LoVo (cell line): ENCODE results near the gene ARCN1.

Source experiments
- DNase-seq: peaks from one replicate; pipeline ENCODE4 v3.0.0-alpha.2; 2016; ENCODE audit warnings: low spot score

ARCN1 gene

DNA sequence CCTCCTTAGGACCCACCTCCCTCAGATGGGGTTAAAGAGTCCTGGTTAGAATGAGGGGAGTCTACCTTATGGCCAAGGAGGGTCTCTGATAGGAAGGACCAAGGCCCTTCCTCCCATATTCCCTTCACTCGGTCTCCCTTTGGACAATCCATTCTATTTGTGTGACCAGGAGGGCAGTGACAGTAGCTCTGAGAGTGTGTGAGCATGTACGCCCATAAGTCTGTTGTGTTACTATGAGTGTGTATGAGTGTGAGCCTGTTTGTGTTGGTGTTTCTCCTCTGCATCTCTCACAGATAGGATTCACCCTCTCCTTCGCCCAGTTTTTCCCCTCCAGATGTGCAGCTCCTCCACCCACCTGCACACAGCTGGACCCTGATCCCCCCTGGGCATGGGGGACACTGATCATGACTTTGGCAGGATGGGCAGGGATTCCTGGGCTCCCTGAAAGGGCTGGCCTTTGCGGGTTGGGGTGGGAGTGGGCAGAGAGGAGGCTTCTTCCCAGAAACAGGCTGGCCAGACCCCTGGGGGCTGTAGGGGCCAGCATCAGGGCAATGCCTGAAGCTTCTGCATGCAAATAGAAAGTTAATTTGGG is 49.7 kb downstream of the ARCN1 start:
- DNase-seq = no peak

DNA sequence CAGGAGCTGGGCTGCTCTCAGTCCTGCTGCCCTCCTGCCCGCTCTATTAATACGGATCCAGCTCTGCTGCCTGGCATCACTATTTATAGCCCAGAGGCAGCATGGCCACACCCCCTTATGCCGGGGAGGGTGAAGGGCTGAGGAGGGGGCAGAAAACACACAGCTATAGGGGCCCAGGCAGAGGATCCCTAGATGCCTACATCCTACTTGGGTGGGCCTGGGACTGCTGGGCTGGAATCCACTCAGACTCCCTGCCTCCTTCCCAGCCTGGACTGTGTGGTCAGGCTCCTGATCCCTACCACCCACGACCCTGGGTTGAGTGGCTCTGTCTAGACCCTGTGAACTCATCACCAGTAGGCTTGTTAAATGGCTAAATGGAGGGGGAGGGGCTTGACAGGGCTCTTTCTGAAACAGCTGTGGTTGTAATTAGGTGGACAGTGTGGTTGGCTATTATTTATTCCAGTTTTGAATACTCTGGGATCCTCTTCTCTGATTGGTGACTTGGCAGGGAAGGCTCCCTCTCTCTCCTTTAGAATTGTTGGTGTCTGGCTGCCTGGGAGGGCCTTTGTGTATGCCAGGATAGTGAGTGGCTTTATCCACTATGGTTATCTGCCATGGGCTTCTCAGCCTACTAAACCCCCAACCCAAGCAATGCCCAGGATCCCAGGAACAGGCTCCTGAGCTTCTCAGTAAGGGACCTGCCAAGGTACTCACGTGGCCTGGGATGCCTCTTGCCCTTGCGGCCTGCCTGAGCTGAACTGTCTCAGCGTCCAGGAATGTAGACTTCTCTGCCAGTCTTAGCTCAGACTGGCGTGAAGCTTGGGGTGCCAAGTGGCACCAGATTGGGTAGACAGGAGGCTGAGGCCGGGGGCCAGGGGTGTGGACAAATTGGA is 50.4 kb downstream of the ARCN1 start:
- no peak for DNase-seq

DNA sequence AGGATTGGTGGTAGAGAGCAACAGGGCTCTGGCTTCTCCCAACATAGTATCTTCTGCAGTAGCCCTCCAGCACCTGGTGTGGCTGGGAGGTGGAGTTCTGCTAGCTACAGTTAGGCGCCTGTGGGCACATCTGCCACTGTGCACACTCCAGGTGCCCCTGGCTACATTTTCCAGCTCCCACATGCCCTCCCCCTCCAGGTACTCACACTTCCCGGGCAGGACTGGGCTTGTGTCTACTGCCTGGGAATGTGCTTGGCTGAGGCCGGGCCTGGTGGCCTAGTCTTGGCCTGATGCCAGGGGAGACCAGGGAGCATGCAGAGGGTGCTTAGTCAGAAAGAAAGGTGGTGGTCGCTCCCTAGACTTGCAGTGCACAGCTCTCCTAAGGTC is 51.1 kb downstream of the ARCN1 start:
- peak; percentile 31 for DNase-seq

DNA sequence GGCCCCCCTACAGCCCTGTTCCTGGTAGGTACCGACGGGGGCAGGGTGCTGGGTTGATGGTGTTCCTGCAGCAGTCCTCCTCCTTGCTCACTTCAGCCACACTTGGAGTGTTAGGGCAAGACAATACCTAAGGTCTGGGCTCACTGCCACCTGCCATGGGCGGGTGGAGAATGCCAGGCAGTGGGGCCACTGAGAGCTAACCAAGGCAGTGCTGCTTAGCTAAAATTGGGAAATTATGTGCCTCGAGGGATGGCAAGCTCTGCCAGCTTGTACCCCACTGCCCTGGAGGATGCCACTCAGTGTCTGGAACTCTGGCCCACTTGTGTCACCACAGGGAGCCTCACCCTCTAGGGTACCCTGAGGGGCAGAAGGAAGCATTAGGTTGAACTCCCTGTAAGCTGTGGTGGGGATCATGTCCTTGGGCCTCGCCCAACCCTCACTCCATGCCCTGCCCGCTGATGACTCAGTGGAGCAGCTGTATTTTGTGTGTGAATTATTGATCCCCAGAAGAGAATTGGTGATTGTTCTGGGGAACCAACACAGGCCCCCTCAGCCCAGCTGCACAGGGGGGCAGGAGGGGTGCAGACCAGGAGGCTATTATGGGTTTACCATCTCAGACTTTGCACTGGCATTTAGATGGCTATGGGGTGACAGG is 53.0 kb downstream of the ARCN1 start:
- DNase-seq = no peak

DNA sequence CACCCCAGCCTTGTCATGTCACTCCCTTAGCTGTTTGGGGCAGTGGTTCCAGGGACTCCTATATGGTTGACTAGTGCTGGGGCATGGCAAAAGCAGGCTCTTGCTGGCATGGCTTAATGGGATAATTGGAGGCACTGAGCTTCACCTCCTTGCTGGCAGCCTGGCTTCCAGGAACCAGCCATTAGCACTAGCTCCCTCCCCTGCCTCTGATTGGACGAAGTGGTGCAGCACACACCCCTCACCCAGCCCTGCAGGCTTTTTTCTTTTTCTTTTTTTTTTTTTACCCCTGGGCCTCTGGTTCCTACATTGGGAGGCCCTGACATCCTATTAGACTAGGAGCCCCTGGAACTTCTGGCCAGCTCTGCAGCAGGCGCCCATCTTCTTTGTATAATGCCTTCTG is 53.8 kb downstream of the ARCN1 start:
- no peak for DNase-seq

DNA sequence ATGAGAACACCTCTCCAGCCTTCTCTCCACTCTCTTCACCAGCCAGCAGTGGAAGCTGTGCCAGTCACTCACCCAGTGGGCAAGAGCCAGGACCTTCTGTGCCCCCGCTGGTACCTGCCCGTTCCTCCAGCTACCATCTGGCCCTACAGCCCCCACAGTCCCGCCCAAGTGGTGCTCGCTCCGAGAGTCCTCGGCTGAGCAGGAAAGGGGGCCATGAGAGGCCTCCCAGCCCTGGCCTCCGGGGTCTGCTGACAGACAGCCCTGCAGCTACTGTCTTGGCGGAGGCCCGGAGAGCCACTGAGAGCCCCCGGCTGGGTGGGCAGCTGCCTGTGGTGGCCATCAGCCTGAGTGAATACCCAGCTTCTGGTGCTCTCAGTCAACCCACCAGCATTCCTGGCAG is 55.4 kb downstream of the ARCN1 start:
- no peak for DNase-seq

DNA sequence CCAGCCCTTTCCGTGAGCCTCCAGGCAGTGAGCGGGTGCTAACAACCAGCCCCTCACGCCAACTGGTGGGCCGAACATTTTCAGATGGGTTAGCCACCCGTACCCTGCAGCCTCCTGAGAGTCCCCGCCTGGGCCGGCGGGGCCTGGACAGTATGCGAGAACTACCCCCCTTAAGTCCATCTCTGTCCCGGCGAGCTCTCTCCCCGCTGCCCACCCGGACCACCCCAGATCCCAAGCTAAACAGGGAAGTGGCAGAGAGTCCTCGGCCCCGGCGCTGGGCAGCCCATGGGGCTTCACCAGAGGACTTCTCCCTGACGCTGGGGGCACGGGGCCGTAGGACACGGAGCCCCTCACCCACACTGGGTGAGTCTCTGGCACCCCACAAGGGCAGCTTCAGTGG is 55.8 kb downstream of the ARCN1 start:
- DNase-seq = no peak

DNA sequence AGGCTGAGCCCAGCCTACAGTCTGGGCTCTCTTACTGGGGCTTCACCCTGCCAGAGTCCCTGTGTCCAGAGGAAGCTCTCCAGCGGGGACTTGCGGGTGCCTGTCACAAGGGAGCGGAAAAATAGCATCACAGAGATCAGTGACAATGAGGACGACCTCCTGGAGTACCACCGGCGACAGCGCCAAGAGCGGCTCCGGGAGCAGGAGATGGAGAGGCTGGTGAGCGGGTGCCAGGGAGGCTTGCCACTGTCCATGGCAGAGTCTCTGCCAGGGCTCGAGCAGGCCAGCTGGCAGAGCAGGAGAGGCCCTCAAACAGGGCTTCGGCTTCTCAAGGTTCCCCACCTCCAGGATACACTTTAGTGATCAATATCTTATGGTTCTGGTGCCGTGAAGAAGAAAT is 56.2 kb downstream of the ARCN1 start:
- DNase-seq = no peak

DNA sequence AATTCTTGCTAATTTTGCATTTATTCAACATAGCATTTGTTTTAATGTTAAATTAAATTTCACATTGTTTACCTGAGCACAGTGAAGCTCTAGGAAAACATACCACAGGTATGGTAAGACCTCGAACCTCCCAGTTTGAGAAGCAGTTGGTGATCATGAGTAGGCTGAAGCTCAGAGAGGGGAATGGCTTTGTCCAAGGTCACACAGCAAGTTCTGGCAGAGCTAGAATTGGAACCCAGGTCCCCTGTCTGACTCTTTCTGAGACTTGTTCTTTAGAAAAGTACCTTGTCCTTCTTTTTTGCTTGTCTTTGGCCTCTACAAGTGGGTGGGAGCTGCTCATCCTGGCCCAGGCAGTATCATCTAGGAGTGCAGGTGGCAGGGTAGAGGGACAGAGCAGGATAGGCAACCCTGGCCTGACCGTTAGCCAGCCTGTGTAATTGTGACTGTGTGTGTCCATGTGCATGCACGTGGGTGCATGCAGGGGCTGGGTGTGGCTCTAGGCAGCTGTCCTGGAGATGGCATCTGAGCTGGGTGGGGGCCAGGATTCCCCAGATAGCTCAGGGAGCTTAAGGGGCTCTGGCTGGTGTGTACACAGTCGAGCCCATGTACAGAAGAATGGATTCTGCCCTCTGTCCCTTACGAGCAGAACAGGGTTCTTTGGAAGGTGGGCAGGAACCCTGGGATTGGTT is 56.8 kb downstream of the ARCN1 start:
- no peak for DNase-seq

DNA sequence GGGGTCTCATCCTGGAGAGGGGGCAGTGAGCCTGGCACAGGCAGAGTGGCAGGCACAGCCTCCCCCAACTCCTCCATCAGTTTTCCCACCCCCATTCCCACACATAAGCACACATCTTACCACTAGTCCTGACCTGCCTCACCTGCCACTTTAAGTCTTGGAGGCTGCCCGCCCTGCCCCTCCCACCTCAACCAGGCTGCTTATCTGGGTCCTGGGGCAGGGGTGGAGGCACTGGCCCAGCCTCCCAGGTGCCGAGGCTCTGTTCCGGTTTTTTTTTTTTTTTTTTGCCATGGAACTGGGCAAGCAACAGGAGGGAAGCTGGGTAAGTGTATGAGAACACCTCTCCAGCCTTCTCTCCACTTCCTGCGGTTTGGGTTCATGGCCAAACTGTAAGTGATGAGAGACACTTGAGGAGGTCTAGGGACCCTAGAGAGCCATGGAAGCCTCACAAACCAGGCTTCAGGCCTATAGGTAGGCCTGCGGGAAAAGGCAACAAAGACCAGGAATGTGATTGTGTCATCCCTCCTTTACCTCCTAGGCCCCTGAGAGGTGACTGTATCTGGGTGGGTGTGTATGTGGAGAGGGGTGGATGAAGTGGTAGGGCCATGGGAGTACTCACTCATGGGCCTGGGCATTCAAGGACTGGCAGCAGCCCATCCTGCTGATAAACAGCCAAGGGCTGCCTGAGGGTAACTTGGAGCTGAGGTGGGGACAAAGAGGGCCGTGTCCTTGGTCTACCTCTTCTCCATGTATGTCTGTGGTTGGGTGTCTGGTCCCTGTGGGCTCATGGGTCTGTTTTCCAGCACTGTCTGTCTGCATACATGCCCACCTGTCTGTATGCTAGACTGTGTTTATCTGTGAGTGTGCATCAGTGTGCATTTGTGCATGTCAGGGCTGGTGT is 57.8 kb downstream of the ARCN1 start:
- no peak for DNase-seq

DNA sequence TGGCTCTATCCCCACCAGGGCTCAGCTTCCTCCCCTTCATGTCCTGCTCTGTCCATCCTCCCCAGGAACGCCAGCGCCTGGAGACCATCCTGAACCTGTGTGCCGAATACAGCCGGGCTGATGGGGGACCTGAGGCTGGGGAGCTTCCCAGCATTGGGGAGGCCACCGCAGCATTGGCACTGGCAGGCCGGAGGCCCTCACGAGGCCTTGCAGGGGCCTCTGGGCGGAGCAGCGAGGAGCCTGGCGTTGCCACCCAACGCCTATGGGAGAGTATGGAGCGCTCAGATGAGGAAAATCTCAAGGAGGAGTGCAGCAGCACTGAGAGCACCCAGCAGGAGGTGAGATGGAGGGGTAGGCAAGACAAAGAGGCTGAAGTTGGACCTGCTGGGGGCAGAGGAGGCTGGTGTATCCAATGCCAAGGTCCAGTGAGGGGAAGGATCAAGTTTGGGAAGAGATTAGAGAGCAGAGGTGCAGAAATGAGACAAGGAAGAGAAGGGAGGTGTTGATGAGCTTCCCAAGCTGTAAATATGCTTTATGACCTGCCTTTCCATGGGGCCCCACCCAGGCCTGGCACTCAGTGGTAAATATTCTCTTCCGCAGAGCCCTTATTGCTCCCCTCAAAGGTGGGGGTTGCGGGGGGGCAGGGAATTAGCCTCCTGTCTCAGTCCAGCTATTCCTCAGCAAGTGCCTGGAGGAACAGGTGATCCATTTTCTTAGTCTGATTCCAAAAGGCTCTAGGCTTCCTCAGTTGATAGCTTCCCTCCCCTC is 59.1 kb downstream of the ARCN1 start:
- DNase-seq = no peak

DNA sequence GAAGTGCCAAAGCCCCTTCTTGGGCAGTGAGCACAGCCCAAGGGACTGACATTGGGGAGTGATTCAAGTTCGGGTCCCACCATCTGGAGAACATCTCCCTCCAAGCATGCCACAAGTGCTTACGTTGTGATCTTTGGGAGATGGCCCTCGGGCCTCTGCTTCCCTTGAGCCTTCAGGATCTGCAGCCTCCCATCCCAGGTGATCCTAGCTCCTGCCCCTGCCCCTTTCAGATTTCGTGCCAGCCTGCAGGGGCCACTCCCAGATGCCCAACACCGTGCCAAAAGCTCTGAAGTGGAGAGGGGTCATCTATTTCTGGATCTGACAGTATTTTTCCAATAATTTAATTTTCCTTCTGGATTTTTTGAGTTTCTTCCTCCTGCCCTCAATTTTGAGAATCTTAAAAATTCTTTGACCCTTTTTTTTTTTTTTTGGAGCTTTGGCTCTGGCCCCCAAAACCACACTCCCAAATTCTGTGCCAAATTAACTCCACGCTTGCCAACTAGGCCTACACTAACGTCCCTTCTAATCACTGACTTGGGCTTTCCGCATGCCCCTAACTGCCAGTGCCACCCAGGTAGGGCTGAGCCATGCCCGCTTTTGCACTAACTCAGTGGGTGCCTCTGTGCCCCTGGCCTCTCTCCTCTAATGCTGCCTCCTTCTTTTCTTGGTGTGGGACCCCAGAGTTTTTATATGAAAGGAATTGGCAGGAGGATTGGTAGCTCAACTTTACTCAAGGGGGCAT is 60.5 kb downstream of the ARCN1 start:
- no peak for DNase-seq

DNA sequence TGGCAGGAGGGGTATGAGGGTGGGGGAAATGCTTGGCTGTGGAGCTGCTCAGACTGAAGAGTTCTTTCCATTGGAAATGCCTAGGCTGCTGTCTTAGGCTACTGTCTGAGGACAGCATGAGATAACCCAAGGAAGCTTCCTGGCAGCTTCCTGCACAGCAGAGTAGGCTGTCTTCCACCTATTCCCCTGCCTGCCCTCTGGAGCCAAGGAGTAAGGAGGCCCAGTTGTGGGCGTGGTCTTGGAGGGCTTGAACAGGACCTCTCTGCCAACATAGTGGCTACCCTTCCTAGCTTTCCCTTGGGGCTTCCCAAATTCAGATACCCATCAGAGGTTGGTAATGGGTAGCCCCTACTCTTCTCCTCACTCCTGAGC is 61.1 kb downstream of the ARCN1 start:
- DNase-seq = no peak

DNA sequence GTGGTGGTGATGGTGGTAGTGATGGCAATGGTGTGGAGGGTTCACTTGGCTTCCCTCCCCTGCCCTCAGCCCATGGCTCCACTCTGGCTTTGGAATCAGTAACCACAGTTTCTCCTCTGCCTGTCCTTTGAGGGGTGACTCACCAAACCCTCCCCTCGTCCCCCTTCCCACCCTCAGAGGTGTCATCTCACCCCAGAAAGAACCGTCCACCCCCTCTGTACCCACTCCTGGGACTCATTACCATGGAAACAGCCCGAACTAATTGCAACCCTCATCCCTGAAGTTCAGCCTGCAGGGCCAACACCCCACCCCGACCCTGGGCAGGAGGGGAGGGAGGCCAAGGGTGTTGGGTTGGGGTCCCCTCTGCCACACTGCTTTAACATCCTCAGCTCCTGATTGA is 61.8 kb downstream of the ARCN1 start:
- no peak for DNase-seq

DNA sequence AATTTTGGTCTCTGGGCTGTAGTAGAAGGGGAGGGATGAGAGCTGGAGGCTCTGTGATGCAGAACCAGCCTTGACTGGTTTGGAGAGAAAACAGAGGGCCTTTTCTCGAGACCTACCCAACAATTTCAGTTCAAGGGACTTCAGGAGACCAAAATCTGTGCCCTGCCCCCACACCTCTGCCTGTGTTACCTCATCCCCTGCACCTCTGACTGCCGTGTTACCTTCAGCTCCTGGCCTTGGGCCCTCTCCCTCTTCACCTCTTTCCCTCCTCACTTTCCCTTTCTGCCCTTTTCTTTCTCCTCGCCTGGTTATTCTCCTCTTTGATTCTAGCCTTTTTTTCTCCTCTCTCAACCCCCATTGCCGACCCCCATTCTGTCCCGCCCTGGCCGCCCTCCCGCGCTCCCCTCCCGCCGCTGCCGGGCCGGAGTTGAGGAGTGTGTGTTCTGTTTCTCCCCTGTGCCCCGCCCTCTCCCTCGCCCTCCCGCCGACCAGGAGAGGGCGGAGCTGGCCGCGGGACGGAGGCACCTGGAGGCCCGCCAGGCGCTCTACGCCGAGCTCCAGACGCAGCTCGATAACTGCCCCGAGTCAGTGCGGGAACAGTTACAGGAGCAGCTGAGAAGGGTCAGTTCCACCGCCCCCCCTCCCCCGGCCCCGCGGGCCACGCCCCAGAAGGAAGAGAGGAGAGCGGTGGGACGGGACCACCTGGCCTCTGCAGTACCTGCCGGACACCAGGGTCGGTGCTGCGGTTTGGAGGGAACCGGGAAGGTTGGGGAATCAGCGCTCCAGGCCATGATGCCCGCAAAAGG is 62.4 kb downstream of the ARCN1 start:
- peak; percentile 79 for DNase-seq

DNA sequence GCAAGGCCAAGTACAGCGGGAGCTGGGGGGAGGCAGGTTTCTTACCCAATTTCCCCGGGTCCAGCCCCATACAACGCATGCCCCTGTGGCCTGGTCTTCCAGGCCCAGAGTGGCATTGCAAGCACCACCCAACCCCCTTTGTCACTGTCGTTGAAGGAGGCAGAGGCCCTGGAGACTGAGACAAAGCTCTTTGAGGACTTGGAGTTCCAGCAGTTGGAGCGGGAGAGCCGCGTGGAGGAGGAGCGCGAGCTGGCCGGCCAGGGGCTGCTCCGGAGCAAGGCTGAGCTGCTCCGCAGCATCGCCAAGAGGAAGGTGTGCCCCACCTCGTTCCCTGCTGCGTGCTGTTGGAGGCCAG is 63.0 kb downstream of the ARCN1 start:
- DNase-seq = no peak

DNA sequence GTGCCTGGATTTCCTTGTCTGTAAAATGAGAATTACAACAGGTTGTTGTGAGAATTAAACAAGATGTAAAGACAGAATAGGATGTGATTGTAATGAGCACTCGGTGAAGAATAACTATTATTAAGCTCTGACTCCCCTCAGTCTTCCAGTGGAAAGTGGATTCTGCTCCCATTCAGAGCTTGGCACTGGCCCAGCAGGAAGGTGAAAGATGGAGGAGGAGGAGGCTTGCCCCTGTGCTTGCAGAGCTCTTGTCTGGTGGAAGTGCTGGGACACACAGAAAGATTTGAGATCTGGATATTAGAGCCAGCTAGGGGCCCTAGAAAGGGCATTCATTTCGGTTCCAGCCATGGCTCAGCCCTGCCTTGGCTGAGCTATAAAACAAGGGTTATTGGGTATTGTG is 63.4 kb downstream of the ARCN1 start:
- no peak for DNase-seq

DNA sequence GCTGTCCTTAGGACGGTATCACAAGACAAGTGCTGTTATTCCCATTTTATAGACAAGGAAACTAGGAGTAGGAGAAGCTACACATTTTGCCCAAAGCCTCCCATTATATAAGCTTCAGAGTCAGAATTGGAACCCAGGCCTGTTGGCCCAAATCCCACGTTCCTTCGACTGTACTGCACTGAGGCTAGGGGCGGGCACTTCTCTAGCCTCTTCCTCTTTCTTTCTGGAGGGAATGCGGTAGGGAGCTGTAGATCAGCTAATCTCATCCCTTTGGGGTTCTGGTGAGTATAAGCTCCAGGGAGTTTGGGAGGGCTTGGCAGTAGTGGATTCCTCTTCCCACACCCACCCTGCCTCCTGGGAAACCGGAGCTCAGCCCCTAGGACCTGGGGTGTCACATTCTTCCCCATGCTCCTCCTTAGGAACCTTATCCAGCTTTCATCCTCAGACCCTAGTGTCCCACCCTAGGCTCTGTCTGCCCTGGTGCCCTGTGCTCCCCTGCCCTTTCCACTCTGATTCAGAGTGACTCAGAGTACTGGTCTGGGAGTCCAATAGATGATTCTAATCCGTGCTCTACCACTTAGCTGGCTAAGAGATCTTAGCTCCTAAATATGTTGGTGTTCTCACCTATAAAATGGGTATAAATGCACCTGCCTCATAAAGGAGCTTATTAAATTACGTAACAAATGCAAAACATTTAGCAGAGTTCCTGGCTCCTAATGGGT is 64.5 kb downstream of the ARCN1 start:
- no peak for DNase-seq

DNA sequence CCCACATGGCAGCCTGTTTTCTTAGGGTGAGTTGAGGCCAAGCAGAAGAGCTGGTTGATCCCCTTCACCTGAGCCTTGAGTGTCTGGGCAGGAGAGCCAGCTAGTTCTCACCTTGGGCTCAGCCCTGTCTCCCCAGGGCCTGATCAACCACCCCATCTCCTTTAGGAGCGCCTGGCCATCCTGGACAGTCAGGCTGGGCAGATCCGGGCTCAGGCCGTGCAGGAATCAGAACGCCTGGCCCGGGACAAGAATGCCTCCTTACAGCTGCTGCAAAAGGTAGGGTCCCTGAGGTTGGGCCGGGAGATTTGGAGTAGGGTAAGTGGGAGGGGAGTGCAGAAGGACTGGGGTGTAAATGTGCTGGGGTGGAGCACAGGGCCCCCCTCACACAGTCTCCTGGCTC is 66.5 kb downstream of the ARCN1 start:
- no peak for DNase-seq
